HEK293 (cell line): ENCODE results near the gene CENPV.

ENCODE experiments used
- GLI4 ChIP-seq: fragments of 450-650 bp; formaldehyde crosslinking; IDR thresholded peaks from 2 replicates; pipeline ENCODE4 v1.5.1; 2016; ENCODE audit warnings: missing biosample characterization, missing genetic modification characterization
- GLIS1 ChIP-seq: fragments of 450-650 bp; formaldehyde crosslinking; IDR thresholded peaks from 2 replicates; pipeline ENCODE4 v1.5.1; 2016; ENCODE audit warnings: missing biosample characterization, missing genetic modification characterization
- HOXA7 ChIP-seq: sonication (generic); formaldehyde crosslinking; IDR thresholded peaks from 2 replicates; pipeline ENCODE4 v1.8.1; 2022; ENCODE audit warnings: missing genetic modification reagents, borderline replicate concordance
- IKZF3 ChIP-seq: fragments of 450-650 bp; IDR thresholded peaks from 2 replicates; pipeline ENCODE4 v1.5.0; 2018; ENCODE audit warnings: missing biosample characterization, mild to moderate bottlenecking, missing genetic modification characterization, moderate library complexity
- KLF8 ChIP-seq: fragments of 450-650 bp; formaldehyde crosslinking; IDR thresholded peaks from 2 replicates; pipeline ENCODE4 v1.5.1; 2016; ENCODE audit warnings: missing biosample characterization, missing genetic modification characterization
- OSR2 ChIP-seq: fragments of 450-650 bp; formaldehyde crosslinking; IDR thresholded peaks from 2 replicates; pipeline ENCODE4 v1.5.1; 2016; ENCODE audit warnings: missing biosample characterization, missing genetic modification characterization
- PRDM1 ChIP-seq: fragments of 450-650 bp; formaldehyde crosslinking; IDR thresholded peaks from 2 replicates; pipeline ENCODE4; 2016; ENCODE audit warnings: missing biosample characterization, missing genetic modification characterization
- SP7 ChIP-seq: fragments of 450-650 bp; formaldehyde crosslinking; IDR thresholded peaks from 2 replicates; pipeline ENCODE4 v1.5.1; 2016; ENCODE audit warnings: missing biosample characterization, missing genetic modification characterization
- ZBTB20 ChIP-seq: fragments of 450-650 bp; formaldehyde crosslinking; IDR thresholded peaks from 2 replicates; pipeline ENCODE4 v1.5.1; 2016; ENCODE audit warnings: missing biosample characterization, missing genetic modification characterization
- ZBTB8A ChIP-seq: fragments of 450-650 bp; formaldehyde crosslinking; IDR thresholded peaks from 2 replicates; pipeline ENCODE4 v1.5.1; 2016; ENCODE audit warnings: missing biosample characterization, missing genetic modification characterization
- ZFP69B ChIP-seq: fragments of 450-650 bp; formaldehyde crosslinking; IDR thresholded peaks from 2 replicates; pipeline ENCODE4 v1.5.1; 2016; ENCODE audit warnings: missing biosample characterization, missing genetic modification characterization
- ZIC2 ChIP-seq: fragments of 450-650 bp; formaldehyde crosslinking; IDR thresholded peaks from 2 replicates; pipeline ENCODE4 v1.5.1; 2016; ENCODE audit warnings: missing biosample characterization, missing genetic modification characterization
- ZNF133 ChIP-seq: fragments of 450-650 bp; formaldehyde crosslinking; IDR thresholded peaks from 2 replicates; pipeline ENCODE4 v1.5.1; 2016; ENCODE audit warnings: missing biosample characterization, missing genetic modification characterization
- ZNF169 ChIP-seq: fragments of 450-650 bp; formaldehyde crosslinking; IDR thresholded peaks from 2 replicates; pipeline ENCODE4 v1.5.1; 2016; ENCODE audit warnings: missing biosample characterization, missing genetic modification characterization
- ZNF23 ChIP-seq: fragments of 450-650 bp; formaldehyde crosslinking; IDR thresholded peaks from 2 replicates; pipeline ENCODE4 v1.5.1; 2016; ENCODE audit warnings: missing biosample characterization, missing genetic modification characterization, borderline replicate concordance
- ZNF239 ChIP-seq: fragments of 450-650 bp; formaldehyde crosslinking; IDR thresholded peaks from 2 replicates; pipeline ENCODE4 v1.5.1; 2016; ENCODE audit warnings: missing biosample characterization, missing genetic modification characterization
- ZNF24 ChIP-seq: fragments of 450-650 bp; formaldehyde crosslinking; IDR thresholded peaks from 2 replicates; pipeline ENCODE4 v1.5.1; 2016; ENCODE audit warnings: missing biosample characterization, missing genetic modification characterization
- ZNF302 ChIP-seq: fragments of 450-650 bp; formaldehyde crosslinking; IDR thresholded peaks from 2 replicates; pipeline ENCODE4 v1.5.1; 2016; ENCODE audit warnings: missing biosample characterization, missing genetic modification characterization, low read depth
- ZNF335 ChIP-seq: fragments of 450-650 bp; formaldehyde crosslinking; conservative IDR thresholded peaks from 2 replicates; pipeline ENCODE4 v1.5.1; 2016; ENCODE audit warnings: missing biosample characterization, missing genetic modification characterization
- ZNF391 ChIP-seq: fragments of 450-650 bp; formaldehyde crosslinking; IDR thresholded peaks from 2 replicates; pipeline ENCODE4 v1.5.1; 2016; ENCODE audit warnings: low read depth, missing biosample characterization, missing genetic modification characterization, borderline replicate concordance
- ZNF394 ChIP-seq: fragments of 450-650 bp; formaldehyde crosslinking; IDR thresholded peaks from 2 replicates; pipeline ENCODE4 v1.5.1; 2016; ENCODE audit warnings: missing biosample characterization, missing genetic modification characterization, mild to moderate bottlenecking, moderate library complexity, borderline replicate concordance
- ZNF501 ChIP-seq: fragments of 450-650 bp; formaldehyde crosslinking; IDR thresholded peaks from 2 replicates; pipeline ENCODE4 v1.5.1; 2016; ENCODE audit warnings: missing biosample characterization, missing genetic modification characterization
- ZNF549 ChIP-seq: fragments of 450-650 bp; IDR thresholded peaks from 2 replicates; pipeline ENCODE4 v1.5.1; 2018; ENCODE audit warnings: missing biosample characterization, missing genetic modification characterization, mild to moderate bottlenecking, inconsistent platforms, moderate library complexity
- ZNF600 ChIP-seq: fragments of 450-650 bp; formaldehyde crosslinking; IDR thresholded peaks from 2 replicates; pipeline ENCODE4 v1.5.1; 2016; ENCODE audit warnings: missing biosample characterization, missing genetic modification characterization
- ZNF621 ChIP-seq: fragments of 450-650 bp; formaldehyde crosslinking; IDR thresholded peaks from 2 replicates; pipeline ENCODE4 v1.5.1; 2017; ENCODE audit warnings: missing biosample characterization, missing genetic modification characterization
- ZNF626 ChIP-seq: fragments of 450-650 bp; sonication (Bioruptor Pico); formaldehyde crosslinking; IDR thresholded peaks from 2 replicates; pipeline ENCODE4 v1.5.1; 2018; ENCODE audit warnings: missing biosample characterization, missing genetic modification characterization, inconsistent platforms
- ZNF76 ChIP-seq: fragments of 450-650 bp; formaldehyde crosslinking; IDR thresholded peaks from 2 replicates; pipeline ENCODE4; 2016; ENCODE audit warnings: low read depth, missing biosample characterization, missing genetic modification characterization, borderline replicate concordance
- TF ChIP-seq, protein P1 (sequence below): fragments of 450-650 bp; formaldehyde crosslinking; optimal IDR thresholded peaks from 2 replicates; pipeline ENCODE3; 2016; ENCODE audit warnings: missing biosample characterization, mild to moderate bottlenecking, missing genetic modification characterization
- TF ChIP-seq, protein P2 (sequence below): fragments of 450-650 bp; formaldehyde crosslinking; IDR thresholded peaks from 2 replicates; pipeline ENCODE4 v1.5.1; 2016; ENCODE audit warnings: missing biosample characterization, missing genetic modification characterization
- TF ChIP-seq, protein P3 (sequence below): fragments of 450-650 bp; formaldehyde crosslinking; IDR thresholded peaks from 2 replicates; pipeline ENCODE4 v1.5.1; 2016; ENCODE audit warnings: missing biosample characterization, missing genetic modification characterization

CENPV gene

DNA sequence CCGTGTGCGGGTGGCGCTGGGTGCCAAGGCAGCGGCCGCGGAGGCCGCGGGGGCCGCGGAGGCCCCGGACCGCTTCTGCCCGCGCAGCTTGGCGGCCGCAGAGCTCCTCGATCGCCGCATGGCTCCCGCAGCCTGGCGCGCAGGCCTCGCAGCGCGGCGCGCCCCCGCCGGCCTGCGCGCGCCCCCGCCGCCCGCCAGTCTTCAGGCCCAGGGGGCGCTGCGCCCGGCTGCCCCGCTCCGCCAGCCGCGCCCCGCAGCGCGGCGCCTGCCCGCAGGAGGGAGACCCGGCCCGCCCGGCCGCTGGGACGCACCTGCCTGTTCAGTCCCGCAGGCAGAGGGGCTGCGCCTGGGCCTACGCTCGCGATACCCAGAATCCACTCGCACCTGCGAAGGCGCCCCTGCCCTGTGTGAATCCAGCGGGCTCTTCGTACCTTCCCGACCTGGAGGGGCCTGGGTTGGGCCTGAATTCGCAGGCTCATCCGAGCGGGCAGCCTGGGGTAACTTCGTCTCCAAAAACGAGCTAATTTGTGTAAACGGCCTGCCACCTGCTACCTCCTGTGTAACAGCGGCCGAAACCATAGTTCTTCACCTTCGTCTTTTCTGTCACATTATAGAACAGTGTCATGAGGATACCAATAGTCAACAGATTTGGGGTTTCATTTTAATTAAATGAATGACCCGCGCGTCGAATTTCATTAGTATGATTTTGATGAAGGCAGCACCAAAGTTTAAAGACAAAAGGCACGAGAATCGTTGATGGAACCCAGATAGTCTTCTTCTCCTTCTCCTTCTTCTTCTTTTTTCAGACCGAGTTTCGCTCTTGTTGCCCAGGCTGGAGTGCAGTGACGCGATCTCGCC lies at the start of gene CENPV (continued):
- TF ChIP-seq OSR2 (tag by site-specific recombination) (no peak), HOXA7 (CRISPR knock-in tag) (no peak), ZNF133 (no peak), ZIC2 (tag by site-specific recombination) (peak; percentile 29; the same call in 1 of the 2 replicates), ZNF391 (tag by site-specific recombination) (no peak), ZNF239 (tag by site-specific recombination) (no peak), ZNF302 (tag by site-specific recombination) (no peak), ZNF394 (tag by site-specific recombination) (no peak), ZBTB8A (tag by site-specific recombination) (peak; percentile 95), SP7 (tag by site-specific recombination) (0 out of 2 replicates have a peak, but pooled peaks have one; percentile 51), GLI4 (tag by site-specific recombination) (no peak), KLF8 (tag by site-specific recombination) (no peak; the same call in 1 of the 2 replicates), ZNF600 (no peak), ZNF335 (tag by site-specific recombination) (peak; percentile 91), ZNF549 (no peak), ZNF626 (no peak), ZNF501 (no peak), ZNF23 (tag by site-specific recombination) (no peak), IKZF3 (tag by site-specific recombination) (no peak), ZNF24 (tag by site-specific recombination) (0 out of 2 replicates have a peak, but pooled peaks have one; percentile 44), GLIS1 (tag by site-specific recombination) (no peak), ZNF169 (tag by site-specific recombination) (no peak), ZNF621 (tag by site-specific recombination) (no peak), ZNF76 (tag by site-specific recombination) (peak; percentile 75), ZBTB20 (tag by site-specific recombination) (peak; percentile 25; the same call in 1 of the 2 replicates), PRDM1 (tag by site-specific recombination) (no peak), ZFP69B (no peak)
- TF ChIP-seq, protein P1, sequence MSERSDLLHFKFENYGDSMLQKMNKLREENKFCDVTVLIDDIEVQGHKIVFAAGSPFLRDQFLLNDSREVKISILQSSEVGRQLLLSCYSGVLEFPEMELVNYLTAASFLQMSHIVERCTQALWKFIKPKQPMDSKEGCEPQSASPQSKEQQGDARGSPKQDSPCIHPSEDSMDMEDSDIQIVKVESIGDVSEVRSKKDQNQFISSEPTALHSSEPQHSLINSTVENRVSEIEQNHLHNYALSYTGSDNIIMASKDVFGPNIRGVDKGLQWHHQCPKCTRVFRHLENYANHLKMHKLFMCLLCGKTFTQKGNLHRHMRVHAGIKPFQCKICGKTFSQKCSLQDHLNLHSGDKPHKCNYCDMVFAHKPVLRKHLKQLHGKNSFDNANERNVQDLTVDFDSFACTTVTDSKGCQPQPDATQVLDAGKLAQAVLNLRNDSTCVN (tag by site-specific recombination) = no peak
- TF ChIP-seq, protein P2, sequence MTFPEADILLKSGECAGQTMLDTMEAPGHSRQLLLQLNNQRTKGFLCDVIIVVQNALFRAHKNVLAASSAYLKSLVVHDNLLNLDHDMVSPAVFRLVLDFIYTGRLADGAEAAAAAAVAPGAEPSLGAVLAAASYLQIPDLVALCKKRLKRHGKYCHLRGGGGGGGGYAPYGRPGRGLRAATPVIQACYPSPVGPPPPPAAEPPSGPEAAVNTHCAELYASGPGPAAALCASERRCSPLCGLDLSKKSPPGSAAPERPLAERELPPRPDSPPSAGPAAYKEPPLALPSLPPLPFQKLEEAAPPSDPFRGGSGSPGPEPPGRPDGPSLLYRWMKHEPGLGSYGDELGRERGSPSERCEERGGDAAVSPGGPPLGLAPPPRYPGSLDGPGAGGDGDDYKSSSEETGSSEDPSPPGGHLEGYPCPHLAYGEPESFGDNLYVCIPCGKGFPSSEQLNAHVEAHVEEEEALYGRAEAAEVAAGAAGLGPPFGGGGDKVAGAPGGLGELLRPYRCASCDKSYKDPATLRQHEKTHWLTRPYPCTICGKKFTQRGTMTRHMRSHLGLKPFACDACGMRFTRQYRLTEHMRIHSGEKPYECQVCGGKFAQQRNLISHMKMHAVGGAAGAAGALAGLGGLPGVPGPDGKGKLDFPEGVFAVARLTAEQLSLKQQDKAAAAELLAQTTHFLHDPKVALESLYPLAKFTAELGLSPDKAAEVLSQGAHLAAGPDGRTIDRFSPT (tag by site-specific recombination) = 0 out of 2 replicates have a peak, but pooled peaks have one; percentile 35
- TF ChIP-seq, protein P3, sequence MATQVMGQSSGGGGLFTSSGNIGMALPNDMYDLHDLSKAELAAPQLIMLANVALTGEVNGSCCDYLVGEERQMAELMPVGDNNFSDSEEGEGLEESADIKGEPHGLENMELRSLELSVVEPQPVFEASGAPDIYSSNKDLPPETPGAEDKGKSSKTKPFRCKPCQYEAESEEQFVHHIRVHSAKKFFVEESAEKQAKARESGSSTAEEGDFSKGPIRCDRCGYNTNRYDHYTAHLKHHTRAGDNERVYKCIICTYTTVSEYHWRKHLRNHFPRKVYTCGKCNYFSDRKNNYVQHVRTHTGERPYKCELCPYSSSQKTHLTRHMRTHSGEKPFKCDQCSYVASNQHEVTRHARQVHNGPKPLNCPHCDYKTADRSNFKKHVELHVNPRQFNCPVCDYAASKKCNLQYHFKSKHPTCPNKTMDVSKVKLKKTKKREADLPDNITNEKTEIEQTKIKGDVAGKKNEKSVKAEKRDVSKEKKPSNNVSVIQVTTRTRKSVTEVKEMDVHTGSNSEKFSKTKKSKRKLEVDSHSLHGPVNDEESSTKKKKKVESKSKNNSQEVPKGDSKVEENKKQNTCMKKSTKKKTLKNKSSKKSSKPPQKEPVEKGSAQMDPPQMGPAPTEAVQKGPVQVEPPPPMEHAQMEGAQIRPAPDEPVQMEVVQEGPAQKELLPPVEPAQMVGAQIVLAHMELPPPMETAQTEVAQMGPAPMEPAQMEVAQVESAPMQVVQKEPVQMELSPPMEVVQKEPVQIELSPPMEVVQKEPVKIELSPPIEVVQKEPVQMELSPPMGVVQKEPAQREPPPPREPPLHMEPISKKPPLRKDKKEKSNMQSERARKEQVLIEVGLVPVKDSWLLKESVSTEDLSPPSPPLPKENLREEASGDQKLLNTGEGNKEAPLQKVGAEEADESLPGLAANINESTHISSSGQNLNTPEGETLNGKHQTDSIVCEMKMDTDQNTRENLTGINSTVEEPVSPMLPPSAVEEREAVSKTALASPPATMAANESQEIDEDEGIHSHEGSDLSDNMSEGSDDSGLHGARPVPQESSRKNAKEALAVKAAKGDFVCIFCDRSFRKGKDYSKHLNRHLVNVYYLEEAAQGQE (tag by site-specific recombination) = no peak
- TF ChIP-seq, all 188 proteins: peak for 16
